H1 (cell line): ENCODE results near the gene CABLES2. TPM values are rescaled to one million over a fixed set of nuclear protein-coding genes. Genes with fewer than 3 reads are reported as not detected.

Experiments used
- ATF3 ChIP-seq: IDR thresholded peaks from 2 replicates; pipeline ENCODE4 v1.6.1; 2011; ENCODE audit warnings: low read depth, mild to moderate bottlenecking, low read length; ENCODE audit not compliant: insufficient read depth
- CTCF ChIP-seq, 3 experiments: IDR thresholded peaks; 1 replicate in 2 of 3; 2 replicates in 1 of 3; pipeline versions ENCODE4 v1.5.1 to v1.6.1; 2011; ENCODE audit warnings: low read length in 3 of 3, mild to moderate bottlenecking in 3 of 3, inconsistent platforms in 2 of 3, low read depth in 1 of 3, moderate library complexity in 1 of 3; ENCODE audit not compliant: insufficient read depth in 1 of 3; ENCODE audit errors: control extremely low read depth in 1 of 3
- E2F6 ChIP-seq: IDR thresholded peaks from 2 replicates; pipeline ENCODE4 v1.6.1; 2012; ENCODE audit warnings: inconsistent platforms
- FOSL1 ChIP-seq: IDR thresholded peaks from 2 replicates; pipeline ENCODE4 v1.6.1; 2011; ENCODE audit warnings: mild to moderate bottlenecking, low read depth, low read length, moderate library complexity; ENCODE audit not compliant: insufficient read depth
- HDAC2 ChIP-seq, 2 experiments: fragments of 300-600 bp in 1 of 2; sonication (generic) in 1 of 2; IDR thresholded peaks; 2 replicates each; pipeline ENCODE4 v1.6.1; 2011 to 2012; ENCODE audit warnings: low read depth in 2 of 2, low read length in 2 of 2, mild to moderate bottlenecking in 2 of 2, moderate library complexity in 2 of 2, borderline replicate concordance in 1 of 2, inconsistent platforms in 1 of 2
- JUN ChIP-seq: IDR thresholded peaks from 2 replicates; pipeline ENCODE4 v1.6.1; 2011; ENCODE audit warnings: low read depth, mild to moderate bottlenecking, improper control_type of control experiment, low read length
- KDM1A ChIP-seq: fragments of 200-600, 300-600 bp; sonication (generic); IDR thresholded peaks from 2 replicates; pipeline ENCODE4 v1.7.1; 2016; ENCODE audit warnings: mild to moderate bottlenecking, low read length, borderline replicate concordance
- KDM4A ChIP-seq: IDR thresholded peaks from one replicate; pipeline ENCODE4 v1.7.1; 2012; ENCODE audit warnings: low read depth, mild to moderate bottlenecking, moderate library complexity, low read length, inconsistent platforms; ENCODE audit not compliant: severe bottlenecking
- PHF8 ChIP-seq: fragments of 200-600 bp; sonication (generic); conservative IDR thresholded peaks from 2 replicates; pipeline ENCODE4 v1.7.1; 2012; ENCODE audit warnings: low read depth, mild to moderate bottlenecking, inconsistent platforms, low read length, moderate library complexity
- SP2 ChIP-seq: IDR thresholded peaks from 2 replicates; pipeline ENCODE4 v1.6.1; 2012; ENCODE audit warnings: mild to moderate bottlenecking, low read length, inconsistent platforms
- polyA plus RNA-seq, 7 experiments: library from polyadenylated mRNA; depleted of rRNA in 3 of 7; stranded (reverse) in 5 of 7; unstranded in 2 of 7; fragments of >200 nt in 5 of 7; fragments of 200-250 nt in 2 of 7; gene quantifications; 1 replicate in 5 of 7; 2 replicates in 1 of 7; 4 replicates in 1 of 7; pipeline versions ENCODE4 v1.2.1 to v1.2.3, GENCODE V29; 2011 to 2013; ENCODE audit warnings: missing spikeins in 2 of 7, mixed read lengths in 2 of 7
- total RNA-seq: library from RNA; stranded (reverse); fragmentation: NEBNext Ultra II Directional; extraction: Animal tissue kit (Norgen Biotek cat#: 25700); gene quantifications from 2 replicates; pipeline ENCODE4 v1.2.1, GENCODE V29; 2021

CABLES2 gene
- total and polyA plus RNA-seq, 2 of the 8 experiments (the other 6 are each of a cell fraction or from before 2014, with no cell fraction given) = 8.0 to 8.8 TPM

- TF ChIP-seq HDAC2 (IDR thresholded peaks at IDR 0.05; ENCODE audit: borderline replicate concordance in 1 of 2, low read depth in 2 of 2, low read length in 2 of 2) (no peak), E2F6 (no peak), SP2 (no peak), ATF3 (no peak), FOSL1 (no peak), KDM4A (no peak), CTCF (IDR thresholded peaks at IDR 0.05; ENCODE audit: control extremely low read depth in 1 of 3, insufficient read depth in 1 of 3, low read depth in 1 of 3, low read length in 3 of 3) (no peak), JUN (no peak), KDM1A (no peak), PHF8 (no peak)
These were observed 42.0 kb downstream of the CABLES2 start (continued) for GRCh38 chr20:62364911-62365736.
